Kasumi-1 (cell line): ENCODE data around the gene EPAS1.

ENCODE experiments used
- DNase-seq, 2 experiments: peaks; one replicate each; lab custom pipeline; 2025; lab: John Stamatoyannopoulos, UW

EPAS1 gene

GRCh38 chr2:46323730-46324129, 26.5 kb downstream of the EPAS1 start:
- no peak for DNase-seq

GRCh38 chr2:46325182-46325928, 28.1 kb downstream of the EPAS1 start:
- no peak for DNase-seq

GRCh38 chr2:46326231-46326980, 29.2 kb downstream of the EPAS1 start:
- DNase-seq, result no peak

GRCh38 chr2:46327627-46328026, 30.4 kb downstream of the EPAS1 start:
- no peak for DNase-seq

- DNase-seq, result no peak
Measured at GRCh38 chr2:46328291-46328690, 31.1 kb downstream of the EPAS1 start.

GRCh38 chr2:46328829-46329228, 31.6 kb downstream of the EPAS1 start:
- DNase-seq, result no peak

- DNase-seq, result no peak
Measured at GRCh38 chr2:46329340-46329739, 32.1 kb downstream of the EPAS1 start.

GRCh38 chr2:46329803-46330775, 32.9 kb downstream of the EPAS1 start:
- no peak for DNase-seq

GRCh38 chr2:46331109-46331766, 34.0 kb downstream of the EPAS1 start:
- no peak for DNase-seq

GRCh38 chr2:46332686-46333281, 35.6 kb downstream of the EPAS1 start:
- DNase-seq, result no peak

- no peak for DNase-seq
Measured at GRCh38 chr2:46333912-46334311, 36.7 kb downstream of the EPAS1 start.

- DNase-seq, result no peak
Measured at GRCh38 chr2:46334389-46335271, 37.4 kb downstream of the EPAS1 start.

- no peak for DNase-seq
Measured at GRCh38 chr2:46335391-46336282, 38.4 kb downstream of the EPAS1 start.

- DNase-seq, result no peak
Measured at GRCh38 chr2:46336283-46336959, 39.2 kb downstream of the EPAS1 start.

- DNase-seq, result no peak
Measured at GRCh38 chr2:46337208-46337994, 40.2 kb downstream of the EPAS1 start.

- DNase-seq, result no peak
Measured at GRCh38 chr2:46338674-46339073, 41.5 kb downstream of the EPAS1 start.

- no peak for DNase-seq
Measured at GRCh38 chr2:46339200-46339599, 42.0 kb downstream of the EPAS1 start.
